ENCODE measurements around the gene PXMP2.
"Not testable (repeated sequence)": the region's sequence is repeated elsewhere in the genome, so short reads cannot be mapped to it uniquely, and the experiment has no call there.

Gene PXMP2

GRCh38 chr12:132753670-132754069, 66.3 kb downstream of the PXMP2 start:
- DNase-seq (ENCODE audit: low read depth, low spot score), result not testable (repeated sequence)

DNA sequence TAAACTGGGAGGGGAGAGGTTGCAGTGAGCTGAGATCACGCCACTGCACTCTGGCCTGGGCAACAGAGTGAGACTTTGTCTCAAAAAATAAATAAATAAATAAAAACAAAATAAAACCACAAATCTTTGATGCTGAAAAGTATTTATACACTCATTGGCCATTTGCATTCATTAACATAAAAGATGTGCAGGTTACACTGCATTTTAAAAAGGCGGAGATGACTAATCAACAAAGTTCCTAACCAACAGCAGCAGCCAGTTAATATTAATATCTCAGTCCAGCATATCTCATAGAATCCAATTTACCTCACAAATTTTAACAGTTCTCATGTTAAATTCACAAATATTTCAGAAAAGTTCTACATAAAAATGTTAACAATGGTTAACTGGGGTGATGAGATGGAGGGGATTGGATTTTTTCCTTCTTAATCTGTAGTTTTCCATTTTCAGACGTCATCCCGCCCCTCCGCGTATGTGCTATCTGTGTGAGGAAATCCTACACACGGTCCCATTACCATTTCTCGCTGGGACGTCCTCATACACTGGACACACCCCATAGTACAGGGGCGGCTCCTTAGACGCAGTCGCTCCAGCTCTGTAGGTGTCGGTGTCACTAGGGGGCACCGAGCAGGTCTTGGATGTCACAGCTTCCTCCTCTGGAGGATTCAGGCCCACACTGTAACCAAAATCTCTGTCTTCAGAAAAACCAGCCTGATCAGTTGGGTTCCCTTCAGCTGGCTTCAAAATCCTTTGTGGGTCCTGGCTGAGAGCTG, 67.0 kb downstream of the PXMP2 start:
- DNase-seq (ENCODE audit: low read depth, low spot score), result no peak

Data from activated naive CD8-positive, alpha-beta T cell treated with anti-CD3 and anti-CD28 coated beads, Interleukin-2, amount 50 U/mL, for 16 hours (primary cell).